ENCODE data around the gene ITSN1.

ITSN1 gene

GRCh38 chr21:33685613-33686197 lies 43.4 kb downstream of the ITSN1 start:
- Mint-ChIP-seq H3K36me3 (ENCODE audit: low read depth) (peaks cover 5% of the 10 kb centered on the region), H3K27me3 (ENCODE audit: low read depth) (no peaks in the 10 kb centered on the region)

DNA sequence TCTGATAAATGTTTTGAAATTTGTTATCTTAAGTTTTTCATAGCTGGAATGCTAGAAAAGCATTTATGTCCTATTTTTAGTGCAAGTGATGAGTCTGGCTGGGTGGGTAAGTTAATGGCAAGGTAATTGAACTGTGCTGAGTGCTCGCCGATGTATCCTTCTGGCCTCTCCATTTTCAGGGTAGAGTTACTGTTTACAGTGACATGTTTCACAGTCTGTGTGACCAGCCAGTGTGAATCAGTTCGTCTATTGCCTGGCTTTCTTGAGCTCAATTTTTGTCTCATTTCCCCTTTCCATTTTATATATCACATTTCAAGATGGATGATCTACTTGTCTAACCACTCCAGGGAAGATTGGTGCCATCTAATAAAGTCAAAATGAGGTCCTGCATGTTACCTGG lies 44.1 kb downstream of the ITSN1 start:
- H3K9me3 Mint-ChIP-seq: no peaks in the 10 kb centered on the region
- H3K27ac Mint-ChIP-seq: peak overlapping the region; percentile 2 to 21 (median 6)
- TF ChIP-seq, protein P1, sequence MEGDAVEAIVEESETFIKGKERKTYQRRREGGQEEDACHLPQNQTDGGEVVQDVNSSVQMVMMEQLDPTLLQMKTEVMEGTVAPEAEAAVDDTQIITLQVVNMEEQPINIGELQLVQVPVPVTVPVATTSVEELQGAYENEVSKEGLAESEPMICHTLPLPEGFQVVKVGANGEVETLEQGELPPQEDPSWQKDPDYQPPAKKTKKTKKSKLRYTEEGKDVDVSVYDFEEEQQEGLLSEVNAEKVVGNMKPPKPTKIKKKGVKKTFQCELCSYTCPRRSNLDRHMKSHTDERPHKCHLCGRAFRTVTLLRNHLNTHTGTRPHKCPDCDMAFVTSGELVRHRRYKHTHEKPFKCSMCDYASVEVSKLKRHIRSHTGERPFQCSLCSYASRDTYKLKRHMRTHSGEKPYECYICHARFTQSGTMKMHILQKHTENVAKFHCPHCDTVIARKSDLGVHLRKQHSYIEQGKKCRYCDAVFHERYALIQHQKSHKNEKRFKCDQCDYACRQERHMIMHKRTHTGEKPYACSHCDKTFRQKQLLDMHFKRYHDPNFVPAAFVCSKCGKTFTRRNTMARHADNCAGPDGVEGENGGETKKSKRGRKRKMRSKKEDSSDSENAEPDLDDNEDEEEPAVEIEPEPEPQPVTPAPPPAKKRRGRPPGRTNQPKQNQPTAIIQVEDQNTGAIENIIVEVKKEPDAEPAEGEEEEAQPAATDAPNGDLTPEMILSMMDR (IDR thresholded peaks at IDR 0.05; ENCODE audit: unreplicated experiment in 3 of 3): no peak

More at GRCh38 chr21:33685613-33686197, 43.4 kb downstream of the ITSN1 start:
- H3K9me3 Mint-ChIP-seq: no peaks in the 10 kb centered on the region
- peaks cover 44% of the 10 kb centered on the region for H3K4me1 Mint-ChIP-seq
- TF ChIP-seq, protein P1 (IDR thresholded peaks at IDR 0.05; ENCODE audit: unreplicated experiment in 3 of 3): no peak
- peak overlapping the region; percentile 6 to 65 (median 13) for H3K27ac Mint-ChIP-seq
- H3K4me3 Mint-ChIP-seq: no peak overlapping the region

DNA sequence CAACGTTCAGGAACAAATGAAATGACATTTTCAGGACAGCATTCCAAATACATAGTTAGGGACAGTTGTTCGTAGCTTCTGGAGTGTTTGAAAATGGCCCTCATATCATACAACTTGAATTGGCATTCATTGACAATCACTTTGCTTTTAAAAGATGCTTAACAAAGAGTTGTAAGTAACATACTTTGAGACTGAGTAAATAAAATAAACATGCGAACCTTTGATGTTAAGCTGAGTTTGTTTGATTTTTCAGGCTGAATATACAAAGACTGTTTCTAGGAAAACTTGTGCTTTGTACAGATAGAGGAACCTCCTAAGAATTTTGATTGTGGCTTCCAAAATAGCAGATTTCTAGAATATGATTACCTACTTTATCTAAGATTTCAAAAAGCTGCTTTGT lies 45.3 kb downstream of the ITSN1 start:
- Mint-ChIP-seq H3K36me3 (ENCODE audit: low read depth) (peaks cover 3% of the 10 kb centered on the region), H3K9me3 (no peaks in the 10 kb centered on the region), H3K27me3 (ENCODE audit: low read depth) (no peaks in the 10 kb centered on the region), H3K4me1 (peaks cover 55% of the 10 kb centered on the region), H3K27ac (no peak overlapping the region), H3K4me3 (no peak overlapping the region)
- TF ChIP-seq, protein P1 (IDR thresholded peaks at IDR 0.05; ENCODE audit: unreplicated experiment in 3 of 3): no peak

More for the DNA sequence above, 44.1 kb downstream of the ITSN1 start:
- H3K4me3 Mint-ChIP-seq: no peak overlapping the region
- no peaks in the 10 kb centered on the region for H3K27me3 Mint-ChIP-seq (ENCODE audit: low read depth)
- H3K36me3 Mint-ChIP-seq (ENCODE audit: low read depth): peaks cover 3% of the 10 kb centered on the region
- H3K4me1 Mint-ChIP-seq: peaks cover 50% of the 10 kb centered on the region

DNA sequence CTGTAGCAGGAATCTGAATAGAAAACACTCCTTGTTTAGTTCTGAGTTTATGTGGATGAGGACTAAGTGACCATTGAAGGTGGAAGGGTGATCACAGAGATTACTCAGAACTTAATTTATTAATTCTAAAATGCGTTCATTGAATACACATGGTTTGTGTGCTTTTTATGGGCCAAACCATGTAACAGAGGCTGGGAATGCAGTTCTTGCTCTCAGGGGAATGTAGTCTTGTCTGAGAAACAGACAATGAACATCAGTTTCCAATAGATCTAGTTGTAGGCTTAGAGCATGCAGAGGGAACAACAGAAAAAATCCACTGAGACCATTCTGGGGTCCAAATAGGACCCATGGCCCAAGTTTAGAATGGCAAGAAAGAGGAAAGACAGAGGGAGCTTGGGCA lies 46.1 kb downstream of the ITSN1 start:
- no peaks in the 10 kb centered on the region for H3K27me3 Mint-ChIP-seq (ENCODE audit: low read depth)
- no peaks in the 10 kb centered on the region for H3K9me3 Mint-ChIP-seq
- H3K27ac Mint-ChIP-seq: no peak overlapping the region
- no peak overlapping the region for H3K4me3 Mint-ChIP-seq
- H3K4me1 Mint-ChIP-seq: peaks cover 52% of the 10 kb centered on the region
- H3K36me3 Mint-ChIP-seq (ENCODE audit: low read depth): peaks cover 3% of the 10 kb centered on the region
- TF ChIP-seq, protein P1 (IDR thresholded peaks at IDR 0.05; ENCODE audit: unreplicated experiment in 3 of 3): no peak

DNA sequence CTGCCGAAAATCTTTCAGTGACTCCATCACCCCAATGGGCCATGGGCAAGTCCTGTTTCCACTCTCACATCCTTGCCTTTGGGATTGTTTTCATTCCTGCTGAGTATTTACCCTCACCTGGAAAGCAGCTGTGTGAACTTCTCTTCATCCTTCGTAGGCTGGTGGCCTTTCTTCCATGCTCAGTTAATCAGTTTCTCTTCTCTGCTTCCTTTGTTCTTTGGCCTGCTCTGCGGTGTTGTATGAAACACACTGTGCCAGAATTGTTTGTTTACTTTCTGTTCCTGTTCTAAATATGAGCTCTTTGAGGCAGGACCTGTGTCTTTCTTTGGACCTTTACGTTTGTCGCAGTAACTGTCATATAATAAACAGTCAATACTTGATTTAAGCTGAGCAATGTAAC lies 48.6 kb downstream of the ITSN1 start:
- no peak overlapping the region for H3K4me3 Mint-ChIP-seq
- peaks cover 36% of the 10 kb centered on the region for H3K4me1 Mint-ChIP-seq
- H3K9me3 Mint-ChIP-seq: no peaks in the 10 kb centered on the region
- no peaks in the 10 kb centered on the region for H3K27me3 Mint-ChIP-seq (ENCODE audit: low read depth)
- TF ChIP-seq, protein P1 (IDR thresholded peaks at IDR 0.05; ENCODE audit: unreplicated experiment in 3 of 3): no peak
- no peak overlapping the region for H3K27ac Mint-ChIP-seq
- peaks cover 3% of the 10 kb centered on the region for H3K36me3 Mint-ChIP-seq (ENCODE audit: low read depth)

DNA sequence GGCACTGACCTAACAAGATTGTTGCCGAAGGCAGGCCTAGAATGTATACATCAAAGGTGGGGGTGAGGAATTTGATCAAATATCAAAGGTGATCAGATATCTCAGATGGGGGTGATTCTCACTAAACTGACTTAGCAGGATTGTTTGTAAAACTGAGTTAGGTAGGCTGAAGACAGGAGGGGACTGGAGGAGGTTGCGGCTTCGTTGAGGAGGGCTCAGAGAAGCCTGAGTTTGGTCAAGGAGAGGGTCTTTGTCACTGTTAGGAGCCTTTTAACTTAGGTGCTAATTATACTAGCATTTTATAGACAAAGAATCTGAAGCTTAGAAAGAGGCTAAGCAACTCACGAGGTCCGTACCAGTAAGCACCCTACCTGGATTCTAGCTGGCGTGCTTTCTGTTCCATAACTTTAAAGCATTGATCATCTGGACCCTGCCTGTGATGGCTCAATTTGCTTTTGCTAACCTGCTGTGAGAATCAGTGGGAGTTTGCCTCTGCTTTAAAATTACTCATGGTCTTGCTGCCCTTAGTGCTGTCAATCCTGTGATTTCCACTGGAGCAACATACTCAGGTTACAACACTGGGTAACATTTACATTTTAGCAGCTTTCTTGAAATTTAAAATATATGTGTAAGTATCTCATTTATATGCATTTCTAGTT lies 49.8 kb downstream of the ITSN1 start:
- no peaks in the 10 kb centered on the region for H3K27me3 Mint-ChIP-seq (ENCODE audit: low read depth)
- H3K4me1 Mint-ChIP-seq: peaks cover 36% of the 10 kb centered on the region
- peak overlapping the region in 1 of 3 experiments; percentile 5 for H3K27ac Mint-ChIP-seq
- no peaks in the 10 kb centered on the region for H3K9me3 Mint-ChIP-seq
- TF ChIP-seq, protein P1 (IDR thresholded peaks at IDR 0.05; ENCODE audit: unreplicated experiment in 3 of 3): no peak
- peaks cover 3% of the 10 kb centered on the region for H3K36me3 Mint-ChIP-seq (ENCODE audit: low read depth)
- H3K4me3 Mint-ChIP-seq: no peak overlapping the region
